NCI-H146 treated with DMSO at 0.1 percent for 48 hours (cell line): Measurements from ENCODE around the gene RFK.
A peak's percentile ranks its signal among the peaks of the same experiment; 100 is the strongest.
"Not testable (repeated sequence)": the region's sequence is repeated elsewhere in the genome, so short reads cannot be mapped to it uniquely, and the experiment has no call there.

Source experiments
- DNase-seq: peaks from one replicate; lab custom pipeline; 2025; ENCODE audit not compliant: unreplicated experiment; lab: John Stamatoyannopoulos, UW

The RFK gene

DNA sequence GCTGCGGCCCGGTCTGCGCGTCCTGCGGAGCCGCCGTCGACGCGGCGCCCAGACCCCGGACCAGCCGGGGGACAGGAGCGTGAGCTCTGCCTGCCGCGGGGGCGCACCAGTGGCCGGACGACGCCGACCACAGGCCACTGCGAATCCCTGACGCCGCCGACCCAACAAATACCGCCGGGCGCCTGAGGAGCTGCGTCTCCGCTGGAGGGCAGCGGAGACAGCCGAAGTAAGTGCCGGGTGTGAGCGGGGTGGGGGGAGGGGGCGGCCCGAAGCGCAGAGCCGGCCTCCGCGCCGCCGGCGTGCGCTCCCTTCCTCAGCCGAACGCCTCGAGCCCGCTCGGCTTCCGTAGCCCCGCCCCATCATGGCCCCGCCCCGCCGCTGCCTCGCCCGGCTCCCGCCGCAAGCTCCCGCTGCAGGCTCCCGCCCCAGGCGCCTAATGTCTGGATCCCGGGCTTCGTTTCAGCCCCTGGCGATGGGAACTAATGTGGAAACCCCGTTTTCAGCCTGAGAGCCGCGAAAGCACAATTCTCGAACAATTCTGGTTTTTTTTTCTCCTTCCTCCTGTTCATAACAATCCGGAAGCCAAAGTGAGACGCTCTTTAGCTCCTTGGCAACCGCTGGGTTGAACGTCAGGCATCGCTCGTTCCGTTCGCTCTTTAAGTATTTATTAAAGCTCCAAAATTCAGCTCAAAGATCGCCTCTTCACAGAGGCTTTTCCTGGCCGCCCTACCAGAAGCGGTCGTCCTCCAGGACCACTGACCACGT, at the start of gene RFK:
Gene RFK, minus strand, starts transcription at position 232 of the 765 bp plus-strand sequence. CDS start 255 bp downstream, outside the sequence.
- DNase-seq, result peak; percentile 72

DNA sequence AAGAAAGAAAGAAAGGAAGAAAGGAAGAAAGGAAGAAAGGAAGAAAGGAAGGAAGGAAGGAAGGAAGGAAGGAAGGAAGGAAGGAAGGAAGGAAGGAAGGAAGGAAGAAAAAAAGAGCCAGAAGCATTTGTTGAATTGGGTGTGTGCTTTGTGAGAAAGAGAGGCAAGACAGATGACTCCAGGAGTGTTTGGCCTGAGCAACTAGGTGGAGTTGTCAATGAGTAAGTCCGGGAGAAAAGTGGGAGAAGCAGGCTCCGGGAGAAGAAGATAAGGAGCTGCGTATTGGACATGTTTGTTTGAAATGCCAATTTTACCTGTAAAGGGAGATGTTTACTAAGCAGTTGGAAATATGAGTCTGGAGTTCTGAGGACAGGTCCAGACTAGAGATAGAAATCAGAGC, 49.7 kb upstream of the RFK start:
- no peak for DNase-seq

DNA sequence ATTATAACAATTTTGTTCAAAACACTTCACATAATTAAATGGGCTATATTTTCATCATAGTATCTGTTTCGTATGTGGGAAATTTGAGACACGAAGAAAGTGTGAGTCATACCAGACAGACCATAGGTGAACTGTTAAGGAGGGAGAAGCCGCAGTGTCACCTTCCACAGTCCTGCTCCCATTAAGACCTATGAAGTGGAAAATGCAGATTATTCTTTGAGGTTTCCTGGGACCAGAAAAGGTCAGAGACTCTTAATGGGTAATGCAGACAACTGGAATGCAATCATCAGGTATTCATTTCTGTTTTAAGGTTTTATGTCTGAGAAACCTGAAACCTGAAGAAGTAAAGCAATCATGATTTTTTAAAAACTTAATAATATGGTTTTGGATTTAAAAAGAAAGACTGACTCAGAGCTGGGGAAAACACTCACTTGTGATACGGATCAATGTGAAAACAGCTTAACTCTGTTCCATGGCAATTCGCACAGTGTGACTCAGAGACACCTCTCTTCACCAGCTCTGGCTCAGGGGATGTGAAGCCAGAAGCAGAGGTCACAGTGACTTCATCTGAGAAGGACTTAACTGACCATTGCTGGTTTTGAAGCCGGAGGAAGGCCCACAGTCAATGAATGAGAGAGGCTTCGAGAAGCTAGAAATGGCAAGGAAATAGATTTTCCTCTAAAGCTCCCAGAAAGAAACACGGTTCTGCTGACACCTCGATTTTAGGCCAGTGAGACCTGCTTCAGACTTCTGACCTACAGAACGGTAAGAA, 47.5 kb upstream of the RFK start:
- DNase-seq, result no peak

DNA sequence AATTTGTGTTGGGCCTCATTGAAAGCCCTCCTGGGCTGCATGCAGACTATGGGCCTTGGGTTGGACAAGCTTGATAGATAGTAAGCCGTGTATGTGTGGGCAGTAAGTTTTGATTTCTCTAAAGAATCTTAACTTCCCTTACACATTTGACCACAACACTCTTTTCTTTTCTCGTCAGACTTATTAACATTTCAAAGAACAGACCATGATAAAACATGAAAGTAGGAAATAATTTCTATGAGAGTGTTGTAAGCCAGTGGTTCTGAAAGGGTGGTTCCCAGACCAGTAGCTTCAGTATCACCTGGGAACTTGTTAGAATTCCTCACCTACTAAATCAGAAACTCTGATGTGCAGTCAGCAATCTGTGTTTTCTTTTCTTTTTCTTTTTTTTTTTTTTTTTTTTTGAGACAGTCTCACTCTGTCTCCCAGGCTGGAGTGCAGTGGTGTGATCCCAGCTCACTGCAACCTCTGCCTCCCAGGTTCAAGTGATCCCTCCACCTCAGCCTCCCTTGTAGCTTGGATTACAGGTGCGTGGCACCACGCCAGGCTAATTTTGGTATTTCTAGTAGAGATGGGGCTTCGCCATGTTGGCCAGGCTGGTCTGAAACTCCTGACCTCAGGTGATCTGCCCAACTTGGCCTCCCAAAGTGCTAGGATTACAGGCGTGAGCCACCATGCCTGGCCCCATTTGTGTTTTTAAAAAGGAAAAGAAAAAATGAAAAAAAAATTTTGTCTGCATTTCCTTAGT, 44.8 kb upstream of the RFK start:
- no peak for DNase-seq

DNA sequence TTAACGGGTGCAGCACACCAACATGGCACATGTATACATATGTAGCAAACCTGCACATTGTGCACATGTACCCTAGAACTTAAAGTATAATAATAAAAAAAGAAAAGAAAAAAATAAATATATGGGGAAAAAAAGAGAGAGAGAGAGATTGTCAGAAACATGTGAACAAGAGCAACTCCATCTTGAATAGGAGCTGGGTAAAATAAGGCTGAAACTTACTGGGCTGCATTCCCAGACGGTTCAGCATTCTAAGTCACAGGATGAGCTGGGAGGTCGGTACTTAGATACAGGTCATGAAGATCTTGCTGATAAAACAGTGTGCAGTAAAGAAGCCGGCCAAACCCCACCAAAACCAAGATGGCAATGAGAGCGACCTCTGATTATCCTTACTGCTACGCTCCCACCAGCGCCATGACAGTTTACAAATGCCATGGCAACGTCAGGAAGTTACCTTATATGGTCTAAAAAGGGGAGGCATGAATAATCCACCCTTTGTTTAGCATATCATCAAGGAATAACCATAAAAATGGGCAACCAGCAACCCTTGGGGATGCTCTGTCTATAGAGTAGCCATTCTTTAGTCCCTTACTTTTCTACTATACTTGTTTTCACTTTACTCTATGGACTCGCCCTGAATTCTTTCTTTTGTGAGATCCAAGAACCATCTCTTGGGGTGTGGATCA, 42.9 kb upstream of the RFK start:
- not testable (repeated sequence) for DNase-seq

DNA sequence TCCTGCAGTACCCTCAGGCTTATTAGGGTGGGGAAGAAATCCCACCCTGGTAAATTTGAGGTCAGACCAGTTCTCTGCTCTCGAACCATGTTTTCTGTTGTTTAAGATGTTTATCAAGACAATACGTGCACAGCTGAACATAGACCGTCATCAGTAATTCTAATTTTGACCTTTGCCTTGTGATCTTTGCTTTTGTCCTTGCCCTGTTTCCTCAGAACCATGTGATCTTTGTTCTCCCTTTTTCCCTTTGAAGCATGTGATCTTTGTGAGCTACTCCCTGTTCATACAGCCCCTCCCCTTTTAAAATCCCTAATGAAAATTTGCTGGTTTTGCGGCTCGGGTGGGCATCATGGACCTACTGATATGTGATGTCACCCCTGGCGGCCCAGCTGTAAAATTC, 40.7 kb upstream of the RFK start:
- DNase-seq, result not testable (repeated sequence)

DNA sequence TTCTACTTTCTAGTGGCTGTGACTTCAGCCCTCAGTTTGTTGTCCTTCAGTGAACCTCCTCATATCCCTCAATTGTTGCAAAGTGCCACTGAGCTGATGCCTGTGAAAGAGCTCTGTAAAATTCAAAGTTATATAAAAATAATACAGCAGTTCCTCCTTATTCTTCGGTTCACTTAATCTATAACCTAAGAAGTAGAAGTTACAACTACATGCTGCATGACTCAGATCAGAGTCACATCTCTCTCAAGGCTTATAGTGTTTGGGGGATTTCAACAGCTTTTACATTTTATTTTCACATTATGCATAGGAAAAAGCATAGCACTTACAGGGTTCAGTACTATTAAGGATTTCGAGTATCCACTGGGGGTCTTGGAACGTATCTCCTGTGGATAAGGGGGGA, 39.6 kb upstream of the RFK start:
- no peak for DNase-seq

DNA sequence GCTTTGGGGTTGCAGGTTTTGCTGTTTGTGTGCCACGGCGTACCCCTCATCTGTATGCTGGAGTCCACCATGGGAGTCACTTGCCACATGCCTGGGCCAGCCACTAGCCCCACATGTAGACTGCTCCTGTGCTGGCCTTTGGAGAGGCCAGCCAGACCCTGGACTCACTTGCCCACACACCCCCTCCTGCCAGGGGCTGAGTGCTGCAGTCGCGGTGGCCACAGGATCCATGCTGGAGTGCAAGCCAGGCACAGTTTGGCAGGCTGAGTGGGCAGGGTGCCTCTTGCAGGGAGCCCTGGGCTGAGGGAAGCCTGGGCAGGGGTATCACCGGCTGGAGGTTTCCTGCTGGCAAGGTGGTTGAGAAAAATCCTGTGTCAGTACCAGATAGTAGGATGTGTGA, 39.2 kb upstream of the RFK start:
- no peak for DNase-seq

DNA sequence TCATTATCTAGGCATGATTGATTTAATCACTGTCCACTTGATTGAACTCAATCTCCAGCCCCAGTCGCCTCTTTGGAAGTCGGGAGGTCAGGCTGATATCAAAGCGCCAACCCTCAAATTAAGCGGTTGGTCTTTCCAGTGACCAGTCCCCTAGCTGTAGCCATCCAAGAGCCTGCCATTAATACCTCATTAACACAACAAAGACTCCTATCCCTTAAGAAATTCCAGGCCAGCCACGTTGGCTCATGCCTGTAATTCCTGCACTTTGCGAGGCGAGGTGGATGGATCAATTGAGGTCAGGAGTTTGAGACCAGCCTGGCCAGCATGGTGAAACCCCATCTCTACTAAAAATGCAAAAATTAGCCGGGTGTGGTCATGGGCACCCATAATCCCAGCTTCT, 37.4 kb upstream of the RFK start:
- DNase-seq, result no peak

DNA sequence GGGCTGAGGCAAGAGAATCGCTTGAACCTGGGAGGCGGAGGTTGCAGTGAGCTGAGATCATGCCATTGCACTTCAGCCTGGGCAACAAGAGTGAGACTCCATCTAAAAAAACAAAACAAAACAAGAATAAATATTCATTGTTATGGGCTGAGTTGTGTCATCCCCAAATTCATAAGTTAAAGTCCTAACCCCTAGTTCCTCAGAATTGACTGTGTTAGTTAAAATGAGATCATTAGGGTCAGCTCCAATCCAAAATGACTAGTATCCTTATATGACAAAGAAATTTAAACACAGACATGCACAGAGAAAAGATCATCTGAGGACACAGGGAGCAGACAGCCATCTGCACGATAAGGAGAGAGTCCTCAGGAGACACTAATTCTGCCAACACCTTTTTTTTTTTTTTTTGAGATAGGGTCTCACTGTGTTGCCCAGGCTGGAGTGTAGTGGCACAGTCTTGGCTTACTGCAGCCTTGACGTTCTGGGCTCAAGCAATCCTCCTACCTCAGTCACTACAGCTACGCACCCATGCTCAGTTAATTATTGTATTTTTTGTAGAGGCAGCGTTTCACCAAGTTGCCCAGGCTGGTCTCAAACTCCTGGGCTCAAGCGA, 32.7 kb upstream of the RFK start:
- DNase-seq, result no peak

DNA sequence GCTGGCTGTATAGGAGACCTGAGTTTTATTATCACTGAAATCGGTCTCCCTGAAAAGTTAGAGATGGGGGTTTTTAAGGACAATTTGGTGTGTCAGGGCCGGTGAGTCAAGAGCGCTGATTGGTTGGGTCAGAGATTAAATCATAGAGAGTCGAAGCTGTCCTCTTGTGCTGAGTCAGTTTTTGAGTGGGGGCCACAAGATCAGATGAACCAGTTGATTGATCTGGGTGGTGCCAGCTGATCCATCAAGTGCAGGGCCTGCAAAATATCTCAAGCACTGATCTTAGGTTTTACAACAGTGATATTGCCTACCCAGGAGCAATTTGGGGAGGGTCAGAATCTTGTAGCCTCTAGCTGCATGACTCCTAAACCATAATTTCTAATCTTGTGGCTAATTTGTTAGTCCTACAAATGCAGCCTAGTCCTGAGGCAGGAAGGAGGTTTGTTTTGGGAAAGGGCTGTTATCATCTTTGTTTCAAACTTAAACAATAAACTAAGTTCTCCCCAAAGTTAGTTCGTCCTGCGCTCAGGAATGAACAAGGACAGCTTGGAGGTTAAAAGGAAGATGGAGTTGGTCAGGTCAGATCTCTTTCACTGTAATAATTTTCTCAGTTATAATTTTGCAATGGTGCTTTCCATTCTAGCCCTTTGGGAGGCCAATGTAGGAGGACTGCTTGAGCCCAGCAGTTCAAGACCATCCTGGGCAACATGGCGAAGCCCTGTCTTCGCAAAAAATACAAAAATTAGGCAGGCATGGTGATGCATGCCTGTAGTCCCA, 31.6 kb upstream of the RFK start:
- no peak for DNase-seq

DNA sequence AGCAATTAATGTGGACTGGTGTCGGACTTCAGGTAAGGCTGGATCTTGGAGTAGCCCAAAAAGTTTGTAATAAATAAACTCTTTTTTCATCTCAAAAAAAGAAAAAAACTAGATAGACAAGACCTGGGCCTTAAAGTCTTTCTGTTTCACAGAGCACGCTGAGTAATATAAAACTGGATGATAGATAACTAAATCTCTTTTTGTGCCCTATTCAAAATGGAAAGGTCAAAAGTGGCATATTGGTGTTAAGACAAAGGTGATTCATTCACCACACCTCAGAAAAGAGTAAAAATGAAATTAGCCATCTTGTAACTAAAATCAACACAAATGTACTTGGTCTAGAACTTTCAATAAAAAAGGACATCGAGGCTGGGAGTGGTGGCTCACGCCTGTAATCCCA, 30.3 kb upstream of the RFK start:
- DNase-seq, result no peak

DNA sequence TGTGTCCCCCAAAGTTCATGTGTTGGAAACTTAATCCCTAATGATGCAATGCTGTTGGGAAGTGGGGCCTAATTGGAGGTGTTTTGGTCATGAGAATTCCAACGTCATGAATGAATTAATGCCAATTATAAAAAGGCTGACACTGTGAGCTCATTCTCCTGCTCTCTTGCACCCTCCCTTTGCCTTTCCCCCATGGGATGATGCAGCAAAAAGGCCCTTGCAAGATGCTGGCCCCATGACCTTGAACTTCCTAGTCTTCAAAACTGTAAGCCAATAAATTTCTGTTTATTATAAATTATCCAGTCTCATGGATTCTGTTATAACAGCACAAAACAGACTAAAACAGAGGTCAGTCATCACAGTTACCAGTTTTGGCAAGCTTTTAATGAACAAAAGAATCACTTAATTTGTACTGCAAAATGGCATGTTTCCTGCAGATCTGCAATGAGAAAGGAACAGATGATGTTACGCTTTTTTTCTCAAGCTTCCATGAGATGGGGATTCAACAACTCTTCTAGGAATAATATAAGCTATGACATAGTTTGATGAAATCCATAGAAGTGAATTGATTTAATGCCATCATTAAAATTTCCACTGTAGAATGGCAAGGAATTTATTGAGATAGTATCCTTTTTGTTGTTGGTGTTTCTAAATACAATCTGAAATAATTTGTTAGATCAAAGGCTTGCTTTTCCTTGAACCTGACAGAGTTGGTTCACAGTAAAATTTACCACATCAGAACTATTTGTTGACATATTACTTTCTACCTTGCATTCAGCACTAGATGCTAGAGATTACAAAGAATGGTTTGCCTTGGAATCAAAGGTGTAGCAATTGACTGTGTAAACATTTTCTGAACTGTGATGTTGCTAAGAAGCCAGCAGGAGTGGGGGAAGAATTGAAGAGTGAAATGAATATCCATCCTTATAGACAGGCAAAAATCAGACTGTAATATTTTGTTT, 29.3 kb upstream of the RFK start:
- DNase-seq, result no peak

DNA sequence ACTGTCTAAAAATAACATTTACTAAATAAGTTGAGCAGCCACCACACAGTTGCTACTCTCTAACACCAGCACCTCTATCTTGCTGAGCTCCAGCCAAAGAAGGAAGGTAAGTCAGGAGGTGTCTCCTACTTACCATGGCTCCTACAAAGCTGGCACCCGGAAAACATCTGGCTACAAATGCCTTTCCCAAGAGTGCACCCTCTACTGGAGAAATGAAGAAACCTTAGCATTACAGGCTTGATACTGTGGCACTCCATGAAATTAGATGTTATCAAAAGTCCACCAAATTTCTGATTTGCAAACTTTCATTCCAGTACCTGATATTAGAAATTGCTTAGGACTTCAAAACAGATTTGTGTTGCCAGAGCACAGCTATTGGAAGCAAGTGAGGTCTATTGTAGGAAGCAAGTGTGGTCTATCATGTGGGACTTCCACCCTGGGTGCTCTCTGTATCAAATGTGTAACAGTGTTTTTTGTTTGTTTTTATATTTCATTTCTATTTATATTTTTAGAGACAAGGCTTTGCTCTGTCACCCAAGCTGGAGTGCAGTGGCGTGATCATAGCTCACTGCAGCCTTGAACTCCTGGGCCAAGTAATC, 25.7 kb upstream of the RFK start:
- peak; percentile 3 for DNase-seq

DNA sequence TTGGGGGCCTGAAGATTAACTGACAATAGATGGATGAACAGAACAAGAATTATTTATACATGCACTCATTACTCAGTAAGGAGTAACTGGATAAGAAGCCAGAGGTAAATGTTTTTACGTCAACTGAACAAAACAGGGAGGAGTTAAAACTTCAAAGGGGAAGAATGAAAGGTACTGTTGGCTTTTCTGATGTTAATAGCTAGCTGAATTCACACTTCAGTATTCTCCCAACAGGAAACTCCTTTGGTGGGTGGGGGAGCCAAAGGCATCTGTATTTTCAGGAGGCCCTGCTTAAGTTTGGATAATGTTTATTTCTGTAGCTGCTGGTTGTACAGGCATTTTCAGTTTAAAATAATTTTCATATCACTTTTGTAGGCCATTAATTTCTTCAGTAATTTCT, 23.2 kb upstream of the RFK start:
- DNase-seq, result no peak

DNA sequence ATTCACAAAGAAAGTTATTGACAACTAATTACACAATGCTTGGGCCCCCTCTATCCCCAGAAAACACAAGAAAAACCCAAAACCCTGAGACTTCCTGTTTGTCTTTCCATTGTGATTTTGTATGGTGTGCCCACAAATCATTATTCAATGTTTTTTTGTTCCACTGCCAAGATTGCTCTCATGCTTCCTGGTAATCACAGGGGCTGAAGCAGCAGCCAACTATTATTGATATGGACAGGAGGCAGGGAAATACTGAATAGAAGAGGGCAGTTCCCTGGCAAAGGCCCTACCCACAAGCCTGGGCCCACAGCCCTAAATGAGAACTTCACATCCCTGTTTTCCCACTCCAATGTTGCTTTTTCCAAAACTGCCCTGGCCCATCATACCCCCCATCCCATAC, 21.5 kb upstream of the RFK start:
- DNase-seq, result peak; percentile 26

DNA sequence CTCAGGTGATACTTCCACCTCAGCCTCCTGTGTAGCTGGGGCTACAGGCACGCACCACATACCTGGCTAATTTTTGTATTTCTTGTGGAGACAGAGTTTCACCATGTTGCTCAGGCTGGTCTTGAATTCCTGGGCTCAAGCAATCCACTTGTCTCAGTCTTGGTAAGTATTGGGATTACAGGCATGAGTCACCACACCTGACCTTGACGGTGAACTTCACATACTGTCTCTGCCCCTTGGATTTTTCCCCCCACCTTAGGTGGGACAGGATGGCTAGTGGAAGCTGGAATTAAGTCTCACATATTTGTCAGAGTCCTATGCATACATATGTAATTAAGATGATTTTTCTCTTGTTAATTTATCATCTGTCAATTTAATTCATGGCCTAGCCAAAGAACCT, 20.9 kb upstream of the RFK start:
- no peak for DNase-seq

DNA sequence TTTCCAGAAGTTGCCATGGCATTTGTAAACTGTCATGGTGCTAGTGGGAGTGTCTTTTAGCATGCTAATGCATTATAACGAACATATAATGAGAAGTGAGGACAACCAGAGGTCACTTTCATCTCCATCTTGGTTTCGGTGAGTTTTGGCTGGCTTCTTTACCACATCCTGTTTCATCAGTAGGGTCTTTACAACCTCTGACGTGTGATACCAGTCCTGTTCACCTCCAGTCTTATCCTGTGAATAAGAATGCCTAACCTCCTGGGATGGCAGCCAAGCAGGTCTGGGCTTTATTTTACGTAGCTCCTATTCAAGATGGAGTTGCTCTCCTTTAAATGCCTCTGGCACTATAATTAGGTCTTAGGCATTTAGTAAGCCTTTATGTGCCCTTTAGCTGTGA, 20.4 kb upstream of the RFK start:
- DNase-seq, result no peak

DNA sequence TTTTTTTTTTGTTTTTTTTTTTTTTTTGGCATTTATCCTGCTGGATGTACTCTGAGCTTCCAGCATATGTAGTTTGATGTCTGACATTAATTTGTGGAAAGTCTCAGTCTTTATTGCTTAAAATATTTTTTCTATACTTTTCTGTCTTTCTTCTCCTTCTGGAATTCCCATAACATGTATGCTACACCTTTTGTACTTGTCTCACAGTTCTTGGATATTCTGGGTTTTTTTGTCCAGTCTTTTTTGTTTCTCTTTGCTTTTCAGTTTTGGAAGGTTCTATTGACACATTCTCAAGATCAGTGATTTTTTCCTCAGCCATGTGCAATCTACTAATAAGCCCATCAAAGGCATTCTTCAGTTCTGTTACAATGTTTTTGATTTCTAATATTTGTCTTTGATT, 19.4 kb upstream of the RFK start:
- no peak for DNase-seq
